ENCODE measurements around the gene SENP8.
A peak's percentile ranks its signal among the peaks of the same experiment; 100 is the strongest.
"Not testable (repeated sequence)": the region's sequence is repeated elsewhere in the genome, so short reads cannot be mapped to it uniquely, and the experiment has no call there.

SENP8 gene

GRCh38 chr15:72118017-72118978 is at the start of gene SENP8, which contains the start of gene MYO9A:
SENP8 (plus strand) TSS chr15:72118403; CDS start chr15:72139624, 21,221 bp downstream.
MYO9A (minus strand) TSS chr15:72118150; CDS start chr15:72046563, 71,587 bp downstream.
- 0 out of 2 replicates have a peak, but pooled peaks cover 3% of the 10 kb centered on the region for H3K79me2 ChIP-seq (ENCODE audit: insufficient read depth, low read depth)
- H4K20me1 ChIP-seq (ENCODE audit: insufficient read depth): no peaks in the 10 kb centered on the region
- peaks cover 7% of the 10 kb centered on the region for H3K4me1 ChIP-seq (ENCODE audit: low read depth, poor library complexity, severe bottlenecking)
- H3K4me3 ChIP-seq (IDR thresholded peaks at IDR 0.05; ENCODE audit: insufficient read depth, low read depth, low read length): peak within 1 kb of the TSS; percentile 67
- no peaks in the 10 kb centered on the region for H3K36me3 ChIP-seq (ENCODE audit: insufficient read depth)
- peak within 1 kb of the TSS; percentile 56 for H3K27ac ChIP-seq
- H3K4me2 ChIP-seq: peak within 1 kb of the TSS; percentile 89
- H2AFZ ChIP-seq (ENCODE audit: low read depth): peak within 1 kb of the TSS; percentile 64
- H3K27me3 ChIP-seq (ENCODE audit: insufficient read depth, low read depth): no peaks in the 10 kb centered on the region
- no peak for TF ChIP-seq CTCF (conservative IDR thresholded peaks at IDR 0.05; ENCODE audit: low read depth, low read length)
- peak within 1 kb of the TSS; percentile 67; the same call in 1 of the 2 replicates for H3K9ac ChIP-seq

- H3K9ac ChIP-seq: no peak overlapping the region
- H3K27ac ChIP-seq: no peak overlapping the region
- TF ChIP-seq CTCF (conservative IDR thresholded peaks at IDR 0.05; ENCODE audit: low read depth, low read length): no peak
- no peaks in the 10 kb centered on the region for H3K4me1 ChIP-seq (ENCODE audit: low read depth, poor library complexity, severe bottlenecking)
- no peak overlapping the region for H2AFZ ChIP-seq (ENCODE audit: low read depth)
- H4K20me1 ChIP-seq (ENCODE audit: insufficient read depth): no peaks in the 10 kb centered on the region
- H3K36me3 ChIP-seq (ENCODE audit: insufficient read depth): no peaks in the 10 kb centered on the region
- H3K4me2 ChIP-seq: no peak overlapping the region
- no peaks in the 10 kb centered on the region for H3K27me3 ChIP-seq (ENCODE audit: insufficient read depth, low read depth)
- no peaks in the 10 kb centered on the region for H3K79me2 ChIP-seq (ENCODE audit: insufficient read depth, low read depth)
- H3K4me3 ChIP-seq (IDR thresholded peaks at IDR 0.05; ENCODE audit: insufficient read depth, low read depth, low read length): no peak overlapping the region
Measured at GRCh38 chr15:72068856-72069255, 49.3 kb upstream of the SENP8 start.

- H3K36me3 ChIP-seq (ENCODE audit: insufficient read depth): no peaks in the 10 kb centered on the region
- no peaks in the 10 kb centered on the region for H4K20me1 ChIP-seq (ENCODE audit: insufficient read depth)
- no peaks in the 10 kb centered on the region for H3K4me1 ChIP-seq (ENCODE audit: low read depth, poor library complexity, severe bottlenecking)
- no peaks in the 10 kb centered on the region for H3K27me3 ChIP-seq (ENCODE audit: insufficient read depth, low read depth)
- no peak for TF ChIP-seq CTCF (conservative IDR thresholded peaks at IDR 0.05; ENCODE audit: low read depth, low read length)
- no peak overlapping the region for H2AFZ ChIP-seq (ENCODE audit: low read depth)
- no peak overlapping the region for H3K4me2 ChIP-seq
- H3K79me2 ChIP-seq (ENCODE audit: insufficient read depth, low read depth): no peaks in the 10 kb centered on the region
- H3K9ac ChIP-seq: no peak overlapping the region
- no peak overlapping the region for H3K4me3 ChIP-seq (IDR thresholded peaks at IDR 0.05; ENCODE audit: insufficient read depth, low read depth, low read length)
- H3K27ac ChIP-seq: no peak overlapping the region
Measured at GRCh38 chr15:72070817-72071447, 47.3 kb upstream of the SENP8 start.

GRCh38 chr15:72071448-72071825 is 46.8 kb upstream of the SENP8 start:
- not testable (repeated sequence) for H3K79me2 ChIP-seq (ENCODE audit: insufficient read depth, low read depth)

More at GRCh38 chr15:72071448-72071825, 46.8 kb upstream of the SENP8 start:
- not testable (repeated sequence) for H4K20me1 ChIP-seq (ENCODE audit: insufficient read depth); H3K27ac ChIP-seq; H3K9ac ChIP-seq; H3K27me3 ChIP-seq (ENCODE audit: insufficient read depth, low read depth); H3K36me3 ChIP-seq (ENCODE audit: insufficient read depth); H2AFZ ChIP-seq (ENCODE audit: low read depth); H3K4me1 ChIP-seq (ENCODE audit: low read depth, poor library complexity, severe bottlenecking); H3K4me2 ChIP-seq; H3K4me3 ChIP-seq (IDR thresholded peaks at IDR 0.05; ENCODE audit: insufficient read depth, low read depth, low read length)
